ENCODE results near the gene ELL2. TPM values are rescaled to one million over a fixed set of nuclear protein-coding genes. Genes with fewer than 3 reads are reported as not detected.

The ELL2 gene
- polyA plus RNA-seq, 1 donor (not counting 4 experiments of a cell fraction or from before 2014, with no cell fraction given), result 100 TPM

DNA sequence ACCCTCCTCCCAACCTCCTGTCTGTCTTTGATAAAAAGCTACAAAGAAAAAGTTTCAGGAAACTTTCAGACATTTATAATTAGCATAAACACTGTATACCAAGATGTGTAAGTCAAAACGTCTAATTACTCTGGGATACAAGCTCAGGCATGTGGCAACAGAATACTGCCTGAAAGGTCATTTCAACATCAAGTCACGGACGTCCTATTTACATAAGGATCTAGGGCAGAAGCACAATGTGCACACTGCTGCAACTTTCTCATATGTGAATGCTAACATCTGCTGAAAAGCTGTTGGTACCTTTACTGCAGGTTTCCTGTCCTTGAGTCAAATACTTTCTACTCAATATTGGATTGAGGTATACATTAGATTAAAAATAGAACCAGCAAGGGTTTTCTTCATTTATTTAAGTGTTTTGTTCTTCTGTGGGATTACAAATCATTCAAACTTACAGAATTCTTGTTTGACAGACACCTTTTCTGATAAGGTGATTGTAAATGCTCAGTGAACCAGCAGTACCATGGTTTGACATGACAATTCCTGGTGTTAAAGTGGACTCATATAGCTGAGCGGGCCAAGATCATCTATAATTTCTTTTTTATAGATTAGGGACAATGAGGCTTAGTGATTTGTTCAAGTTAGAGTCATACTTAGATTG is 36.8 kb downstream of the ELL2 start:
- peaks cover 7 to 23% of the 10 kb centered on the region in 2 experiments for H3K36me3 ChIP-seq (ENCODE audit: control insufficient read depth in 2 of 2, extremely low read depth in 1 of 2, insufficient read depth in 2 of 2, low read length in 2 of 2)
- peak overlapping the region; percentile 51 for H3K4me2 ChIP-seq (ENCODE audit: control insufficient read depth, extremely low read depth, insufficient read depth, low read depth, low read length)
- peaks cover 7% of the 10 kb centered on the region for H3K9me1 ChIP-seq (ENCODE audit: control insufficient read depth, extremely low read depth, insufficient read depth, low read length)
- dilution Hi-C loops (cut with MboI; ENCODE audit: extremely low pct_ligation_motif_present, low sequenced_read_pairs), result no loop called here
- peak overlapping the region; percentile 25 for H3K27ac ChIP-seq (ENCODE audit: control insufficient read depth, insufficient read depth, low read length)
- H3K79me2 ChIP-seq (ENCODE audit: control insufficient read depth, insufficient read depth, low read length), result peaks cover 90% of the 10 kb centered on the region
- H3K27me3 ChIP-seq (ENCODE audit: control insufficient read depth, extremely low read depth, insufficient read depth, low read length), result no peaks in the 10 kb centered on the region
- no peak overlapping the region for H3K9ac ChIP-seq (ENCODE audit: control insufficient read depth, extremely low read depth, insufficient read depth, low read length)
- H3K9me3 ChIP-seq (ENCODE audit: control insufficient read depth, low read depth, low read length), result no peaks in the 10 kb centered on the region
- peaks cover 38% of the 10 kb centered on the region for H4K20me1 ChIP-seq (ENCODE audit: control insufficient read depth, extremely low read depth, insufficient read depth, low read length)
- FAIRE-seq (peak; percentile 17), DNase-seq (ENCODE audit: low read depth, low spot score) (no peak)
- no peak overlapping the region for H2AFZ ChIP-seq (ENCODE audit: control insufficient read depth, low read length)
- no peak overlapping the region for H3K4me3 ChIP-seq (ENCODE audit: control insufficient read depth in 2 of 3, extremely low read depth in 1 of 3, insufficient read depth in 2 of 3, low read depth in 1 of 3, low read length in 3 of 3)
- TF ChIP-seq EZH2 (IDR thresholded peaks at IDR 0.05; ENCODE audit: low read length), result no peak
- peaks cover 58% of the 10 kb centered on the region for H3K4me1 ChIP-seq (ENCODE audit: control insufficient read depth, extremely low read depth, insufficient read depth, low read length)

GRCh38 chr5:95923918-95924544 is 37.6 kb downstream of the ELL2 start:
- H3K9me1 ChIP-seq (ENCODE audit: control insufficient read depth, extremely low read depth, insufficient read depth, low read length), result peaks cover 7% of the 10 kb centered on the region
- no peak overlapping the region for H3K9ac ChIP-seq (ENCODE audit: control insufficient read depth, extremely low read depth, insufficient read depth, low read length)
- peaks cover 7 to 25% of the 10 kb centered on the region in 2 experiments for H3K36me3 ChIP-seq (ENCODE audit: control insufficient read depth in 2 of 2, extremely low read depth in 1 of 2, insufficient read depth in 2 of 2, low read length in 2 of 2)
- no peak overlapping the region for H3K4me2 ChIP-seq (ENCODE audit: control insufficient read depth, extremely low read depth, insufficient read depth, low read depth, low read length)
- FAIRE-seq (no peak), DNase-seq (ENCODE audit: low read depth, low spot score) (no peak)
- no peak overlapping the region for H3K4me3 ChIP-seq (ENCODE audit: control insufficient read depth in 2 of 3, extremely low read depth in 1 of 3, insufficient read depth in 2 of 3, low read depth in 1 of 3, low read length in 3 of 3)
- TF ChIP-seq CTCF (optimal IDR thresholded peaks at IDR 0.05 in 1 of 3, IDR thresholded peaks at IDR 0.05 in 1 of 3, conservative IDR thresholded peaks at IDR 0.05 in 1 of 3; ENCODE audit: extremely low read depth in 1 of 3, insufficient read depth in 2 of 3, low read length in 3 of 3) (no peak), EZH2 (IDR thresholded peaks at IDR 0.05; ENCODE audit: low read length) (no peak)
- dilution Hi-C loops (cut with MboI; ENCODE audit: extremely low pct_ligation_motif_present, low sequenced_read_pairs), result no loop called here
- H3K4me1 ChIP-seq (ENCODE audit: control insufficient read depth, extremely low read depth, insufficient read depth, low read length), result peaks cover 58% of the 10 kb centered on the region
- no peaks in the 10 kb centered on the region for H3K27me3 ChIP-seq (ENCODE audit: control insufficient read depth, extremely low read depth, insufficient read depth, low read length)
- H4K20me1 ChIP-seq (ENCODE audit: control insufficient read depth, extremely low read depth, insufficient read depth, low read length), result peaks cover 38% of the 10 kb centered on the region
- H3K27ac ChIP-seq (ENCODE audit: control insufficient read depth, insufficient read depth, low read length), result peak overlapping the region; percentile 18
- H3K9me3 ChIP-seq (ENCODE audit: control insufficient read depth, low read depth, low read length), result no peaks in the 10 kb centered on the region
- peaks cover 90% of the 10 kb centered on the region for H3K79me2 ChIP-seq (ENCODE audit: control insufficient read depth, insufficient read depth, low read length)
- H2AFZ ChIP-seq (ENCODE audit: control insufficient read depth, low read length), result no peak overlapping the region
